HG03354 (cell line): ENCODE results near the gene TPRG1.

Experiments
- ATAC-seq: cut with Tn5 transposase; IDR thresholded peaks from one replicate; pipeline ENCODE4 v1.9.1; 2021; ENCODE audit warnings: mild to moderate bottlenecking; ENCODE audit not compliant: unreplicated experiment, poor library complexity, severe bottlenecking

TPRG1 gene, protein sequence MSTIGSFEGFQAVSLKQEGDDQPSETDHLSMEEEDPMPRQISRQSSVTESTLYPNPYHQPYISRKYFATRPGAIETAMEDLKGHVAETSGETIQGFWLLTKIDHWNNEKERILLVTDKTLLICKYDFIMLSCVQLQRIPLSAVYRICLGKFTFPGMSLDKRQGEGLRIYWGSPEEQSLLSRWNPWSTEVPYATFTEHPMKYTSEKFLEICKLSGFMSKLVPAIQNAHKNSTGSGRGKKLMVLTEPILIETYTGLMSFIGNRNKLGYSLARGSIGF

GRCh38 chr3:189171707-189172106 lies at the start of gene TPRG1:
TSS of gene TPRG1 (plus strand) at chr3:189171971. CDS start at chr3:189207385, 35,414 bp downstream.
- ATAC-seq, result no peak

- no peak for ATAC-seq
These were observed 49.7 kb upstream of the TPRG1 start for GRCh38 chr3:189122110-189122509.

- ATAC-seq, result no peak
These were observed 49.1 kb upstream of the TPRG1 start for GRCh38 chr3:189122526-189123205.

GRCh38 chr3:189123595-189124387 lies 48.0 kb upstream of the TPRG1 start:
- ATAC-seq, result no peak

GRCh38 chr3:189132231-189132671 lies 39.5 kb upstream of the TPRG1 start:
- peak; percentile 82 for ATAC-seq

DNA sequence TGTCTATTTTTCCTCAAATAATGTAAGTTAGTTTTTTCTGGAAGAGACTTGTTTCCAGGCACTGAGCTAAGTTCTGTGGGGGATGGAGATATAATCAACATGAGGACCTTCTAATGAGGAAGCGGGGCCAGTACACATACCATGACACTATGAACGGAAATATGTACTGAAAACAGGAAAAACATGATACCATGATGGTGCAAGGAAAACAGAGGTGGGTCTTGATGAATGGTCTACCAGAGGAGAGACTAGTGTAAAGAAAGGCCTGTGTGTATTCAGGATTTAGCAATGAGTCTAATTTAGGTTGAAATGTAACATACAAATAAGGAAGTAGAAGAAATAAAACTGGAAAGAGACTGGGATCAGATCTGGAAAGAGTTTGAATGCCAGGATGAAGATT lies 38.9 kb upstream of the TPRG1 start:
- ATAC-seq, result no peak

- ATAC-seq, result no peak
These were observed 38.0 kb upstream of the TPRG1 start for GRCh38 chr3:189133768-189134167.

- no peak for ATAC-seq
These were observed 34.4 kb upstream of the TPRG1 start for GRCh38 chr3:189137416-189137815.

DNA sequence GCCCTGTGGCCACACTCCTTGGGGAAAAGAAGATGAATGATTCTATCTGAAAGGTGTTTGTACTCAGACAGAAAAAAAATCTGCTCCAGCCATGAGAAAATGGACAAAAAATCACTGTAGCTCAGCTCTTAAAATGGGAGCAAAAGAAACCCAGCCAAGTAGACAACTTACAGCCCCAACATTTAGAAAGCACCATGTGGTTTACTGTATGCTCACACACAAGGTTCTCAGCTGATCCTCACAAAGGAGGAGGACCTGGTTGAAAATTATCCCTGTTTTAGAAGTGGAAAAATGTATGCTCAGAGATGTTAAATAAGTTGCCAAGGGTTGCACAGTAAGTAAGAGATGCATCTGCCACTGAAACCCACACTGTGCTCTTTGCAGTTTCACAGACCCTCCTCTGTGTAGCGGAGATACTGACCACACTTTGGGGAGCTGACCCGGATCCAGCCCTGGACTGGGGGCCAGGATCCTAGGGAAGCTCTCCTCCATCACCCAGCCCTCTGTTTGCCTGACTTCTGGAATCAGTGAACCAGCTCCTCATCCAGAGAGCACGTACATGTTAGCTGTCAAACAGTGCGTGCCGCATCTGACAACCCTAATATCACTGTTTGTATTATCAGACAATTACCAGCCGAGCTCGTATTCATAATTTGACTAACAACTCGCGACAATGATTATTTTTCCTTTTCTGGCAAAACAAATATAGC lies 32.7 kb upstream of the TPRG1 start:
- ATAC-seq, result no peak

GRCh38 chr3:189139611-189139940 lies 32.2 kb upstream of the TPRG1 start:
- ATAC-seq, result no peak

DNA sequence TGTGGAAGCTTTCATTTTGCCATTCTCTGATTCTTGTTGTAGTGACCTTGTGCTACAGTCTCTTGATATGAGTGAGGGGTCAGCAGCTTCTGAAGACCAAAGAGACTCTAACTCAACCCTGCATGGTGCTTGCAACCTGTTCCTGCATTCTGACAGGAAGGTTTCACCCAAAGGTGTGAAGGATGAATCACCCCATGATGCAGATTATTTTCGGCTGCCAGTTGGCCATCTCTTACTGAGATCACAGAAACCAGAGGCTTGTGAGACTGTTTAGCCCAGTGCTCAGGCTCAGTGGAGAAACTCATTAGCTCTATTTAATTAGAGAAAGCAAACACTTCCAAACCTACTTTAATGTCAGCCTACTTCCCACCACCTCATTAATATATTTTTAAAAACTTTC lies 29.2 kb upstream of the TPRG1 start:
- ATAC-seq, result no peak

GRCh38 chr3:189143321-189143720 lies 28.4 kb upstream of the TPRG1 start:
- ATAC-seq, result no peak

DNA sequence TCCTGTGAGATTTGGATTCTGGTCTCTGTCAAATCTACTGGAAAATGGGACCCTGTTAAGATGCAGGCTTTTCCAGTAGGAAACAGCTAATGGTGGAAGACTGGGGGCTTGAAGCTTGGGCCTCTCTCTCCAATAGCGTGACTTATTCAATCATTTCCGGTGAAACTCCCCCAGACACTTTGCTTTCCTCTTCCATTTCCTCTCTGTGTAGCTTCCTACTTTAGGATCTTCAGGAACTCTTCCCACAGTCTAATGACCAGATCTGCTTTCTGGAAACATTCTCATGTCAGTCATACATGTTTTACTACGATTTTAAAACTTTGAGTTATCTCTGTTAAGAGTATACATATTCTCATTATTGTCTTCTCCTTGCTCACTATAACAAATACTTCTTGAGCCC lies 28.0 kb upstream of the TPRG1 start:
- ATAC-seq, result no peak

DNA sequence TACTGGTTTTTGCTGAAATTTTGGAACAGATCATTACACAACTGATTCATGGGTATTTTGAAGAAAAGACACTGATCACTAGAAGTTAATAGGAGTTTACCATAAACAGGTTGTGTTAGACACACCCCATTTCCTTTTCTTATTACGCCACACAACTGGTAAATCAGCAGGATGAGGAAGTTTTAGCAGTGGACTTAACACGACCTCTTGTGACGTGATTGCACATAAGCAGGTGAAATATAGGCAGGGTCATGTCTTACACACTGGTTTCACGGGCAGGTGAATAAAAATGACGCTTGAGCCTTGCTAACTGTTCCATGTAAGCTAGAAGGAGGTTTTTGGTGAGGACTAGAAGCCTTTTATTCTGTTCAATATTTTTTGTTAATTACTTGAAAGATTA lies 27.1 kb upstream of the TPRG1 start:
- ATAC-seq, result no peak

DNA sequence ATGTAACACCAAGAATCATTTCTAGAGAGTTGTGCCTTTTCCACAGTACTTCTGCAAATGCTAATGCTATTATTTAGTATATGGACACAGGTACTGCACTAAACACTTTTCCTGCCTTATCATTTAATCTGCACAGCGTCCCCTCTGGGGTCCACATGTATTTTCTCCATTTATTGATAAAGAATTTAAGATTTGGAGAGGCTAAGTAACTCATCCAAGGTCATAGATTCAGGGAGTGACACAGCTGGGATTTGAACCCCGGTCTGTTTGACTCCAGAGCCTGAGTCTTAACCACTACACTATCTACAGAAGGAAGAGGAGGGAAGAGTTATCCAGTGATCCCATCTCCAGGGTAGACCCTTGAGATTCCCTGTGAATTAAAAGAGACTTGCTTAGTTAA lies 24.9 kb upstream of the TPRG1 start:
- ATAC-seq, result no peak

GRCh38 chr3:189148081-189148507 lies 23.7 kb upstream of the TPRG1 start:
- peak; percentile 92 for ATAC-seq

DNA sequence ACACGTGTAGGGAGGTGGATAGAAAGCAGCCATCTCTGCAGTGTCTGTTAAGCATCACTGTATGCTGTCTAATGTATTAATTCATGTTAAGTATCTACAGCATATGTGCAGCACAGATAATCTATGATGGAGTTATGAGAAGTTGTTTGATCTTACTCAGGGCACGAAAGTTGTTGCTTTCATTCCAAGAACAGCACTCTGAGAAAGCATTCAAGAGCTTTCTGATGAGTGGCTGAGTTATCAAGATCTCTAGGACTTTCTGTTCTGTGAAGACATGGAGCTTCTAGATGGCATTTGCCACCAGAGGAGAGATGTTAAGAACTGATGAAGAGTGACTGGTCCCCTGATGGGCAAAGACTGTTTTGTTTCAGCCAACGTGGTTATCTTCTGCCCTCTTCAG lies 22.6 kb upstream of the TPRG1 start:
- no peak for ATAC-seq

GRCh38 chr3:189157232-189158007 lies 14.4 kb upstream of the TPRG1 start:
- ATAC-seq, result no peak

- ATAC-seq, result no peak
These were observed 13.7 kb upstream of the TPRG1 start for GRCh38 chr3:189158034-189158433.
